K562 (cell line): ENCODE results near the gene RAI1. TPM values are rescaled to one million over a fixed set of nuclear protein-coding genes. Genes with fewer than 3 reads are reported as not detected.

ENCODE experiments used
- AFF4 ChIP-seq: sonication (generic); formaldehyde crosslinking; IDR thresholded peaks from 2 replicates; pipeline ENCODE4 v1.8.0; 2023; ENCODE audit warnings: mild to moderate bottlenecking, missing genetic modification reagents
- CBX3 ChIP-seq, 2 experiments: IDR thresholded peaks; 1 replicate in 1 of 2; 2 replicates in 1 of 2; pipeline ENCODE4 v1.6.1; 2012; ENCODE audit warnings: inconsistent platforms in 2 of 2, low read length in 2 of 2, borderline replicate concordance in 1 of 2, control low read depth in 1 of 2
- CCAR2 ChIP-seq: fragments of 200-400 bp; formaldehyde crosslinking; IDR thresholded peaks from 2 replicates; pipeline ENCODE4 v1.6.1; 2017; ENCODE audit warnings: mild to moderate bottlenecking, low read depth, low read length
- COPS2 ChIP-seq: fragments of 450-650 bp; conservative IDR thresholded peaks from 2 replicates; pipeline ENCODE4 v1.6.1; 2016; ENCODE audit warnings: mild to moderate bottlenecking, moderate library complexity
- FOXK1 ChIP-seq: sonication (generic); formaldehyde crosslinking; IDR thresholded peaks from 2 replicates; pipeline ENCODE4 v1.8.0; 2022; ENCODE audit warnings: missing genetic modification reagents, mild to moderate bottlenecking, borderline replicate concordance
- FOXO4 ChIP-seq: fragments of 450-650 bp; formaldehyde crosslinking; IDR thresholded peaks from 2 replicates; pipeline ENCODE4 v1.4.0; 2020; ENCODE audit warnings: mild to moderate bottlenecking, moderate library complexity
- MED1 ChIP-seq: sonication (generic); formaldehyde crosslinking; IDR thresholded peaks from 2 replicates; pipeline ENCODE4 v1.8.1; 2023; ENCODE audit warnings: missing genetic modification reagents, borderline replicate concordance
- NEUROD1 ChIP-seq: fragments of 150-350 bp; IDR thresholded peaks from 2 replicates; pipeline ENCODE4 v1.6.1; 2014; ENCODE audit warnings: borderline replicate concordance, low read length, low read depth; ENCODE audit not compliant: partially characterized antibody
- NR2C1 ChIP-seq, 2 experiments: fragments of 450-650 bp; IDR thresholded peaks; 2 replicates each; pipeline ENCODE4 v1.6.1; 2017; ENCODE audit warnings: mild to moderate bottlenecking in 2 of 2, antibody characterized with exemption in 1 of 2, inconsistent platforms in 1 of 2, missing compliant biosample characterization in 1 of 2, missing genetic modification characterization in 1 of 2
- RBM15 ChIP-seq: fragments of 200-400 bp; formaldehyde crosslinking; IDR thresholded peaks from 2 replicates; pipeline ENCODE4 v1.6.1; 2018; ENCODE audit warnings: mild to moderate bottlenecking, low read length, moderate library complexity; ENCODE audit not compliant: insufficient read depth
- SAP30 ChIP-seq: fragments of 200-600 bp; sonication (generic); IDR thresholded peaks from 2 replicates; pipeline ENCODE4 v1.6.1; 2012; ENCODE audit warnings: borderline replicate concordance, low read depth, mild to moderate bottlenecking, moderate library complexity, low read length, control low read depth, inconsistent platforms; ENCODE audit not compliant: insufficient read depth, poor library complexity, severe bottlenecking
- SMAD1 ChIP-seq: fragments of 150-350 bp; IDR thresholded peaks from 2 replicates; pipeline ENCODE4 v1.6.1; 2014; ENCODE audit warnings: low read length, low read depth; ENCODE audit not compliant: partially characterized antibody
- TSHZ1 ChIP-seq: fragments of 250-450 bp; sonication (Bioruptor Pico); IDR thresholded peaks from 2 replicates; pipeline ENCODE4 v1.4.0; 2020; ENCODE audit warnings: mild to moderate bottlenecking, moderate library complexity
- WHSC1 ChIP-seq: IDR thresholded peaks from one replicate; pipeline ENCODE4 v1.6.1; 2012; ENCODE audit warnings: low read length, control low read depth, inconsistent platforms
- ZKSCAN3 ChIP-seq: fragments of 250-450 bp; sonication (Bioruptor Pico); IDR thresholded peaks from 2 replicates; pipeline ENCODE4 v1.4.0; 2020
- polyA plus RNA-seq, 8 experiments: library from polyadenylated mRNA; depleted of rRNA in 4 of 8; stranded (reverse) in 5 of 8; unstranded in 3 of 8; fragments of >200 nt; fragmentation: Nextera tagmentation in 2 of 8; fragmentation: Illumina TruSeq in 1 of 8; extraction: Ambion mirVana in 2 of 8; extraction: Trizol in 1 of 8; gene quantifications; 2 replicates each; pipeline versions ENCODE4 v1.2.1 to v1.2.3, GENCODE V29; 2011 to 2014; ENCODE audit warnings: inconsistent platforms in 1 of 8, missing spikeins in 1 of 8
- total RNA-seq, 7 experiments: library from RNA; depleted of rRNA in 6 of 7; stranded (reverse); fragments of >200 nt in 6 of 7; fragmentation: Illumina TruSeq in 2 of 7; extraction: Trizol in 2 of 7; gene quantifications; 2 replicates each; pipeline versions ENCODE4 v1.2.1 to v1.2.3, GENCODE V29; 2011 to 2021; ENCODE audit warnings: low replicate concordance in 1 of 7

RAI1 gene
- total and polyA plus RNA-seq, 9 of the 15 experiments (the other 6 are each of a cell fraction or from before 2014, with no cell fraction given): 0.68 to 19.9 (median 5.5) TPM

- TF ChIP-seq AFF4 (CRISPR knock-in tag) (no peak), NR2C1 (IDR thresholded peaks at IDR 0.05) (no peak), NR2C1 (tag; IDR thresholded peaks at IDR 0.05) (no peak), RBM15 (no peak), FOXK1 (CRISPR knock-in tag) (no peak), CCAR2 (no peak), ZKSCAN3 (CRISPR knock-in tag) (no peak), CBX3 (IDR thresholded peaks at IDR 0.05; ENCODE audit: borderline replicate concordance in 1 of 2, low read length in 2 of 2) (no peak), NEUROD1 (no peak), WHSC1 (no peak), FOXO4 (CRISPR knock-in tag) (no peak), COPS2 (no peak), SAP30 (no peak), TSHZ1 (CRISPR knock-in tag) (no peak), SMAD1 (no peak), MED1 (CRISPR knock-in tag) (no peak)
Measured at GRCh38 chr17:17663160-17664063, 17.8 kb upstream of the RAI1 start (continued).
